Parathyroid adenoma (tissue), 2 donors: ENCODE results near the gene CKMT2.

Experiments used
- H2AFZ ChIP-seq: fragments of 300-600 bp; sonication (generic); one replicate; pipeline ENCODE4 v1.7.0; 2017; ENCODE audit warnings: antibody characterized with exemption, mild to moderate bottlenecking
- H3K27ac ChIP-seq: fragments of 300-600 bp; sonication (generic); one replicate; pipeline ENCODE4 v1.7.0; 2017
- H3K27me3 ChIP-seq: fragments of 300-600 bp; sonication (generic); one replicate; pipeline ENCODE4 v1.7.0; 2017; ENCODE audit warnings: low read length; ENCODE audit not compliant: control insufficient read depth, insufficient read depth
- H3K36me3 ChIP-seq: fragments of 300-600 bp; sonication (generic); one replicate; pipeline ENCODE4 v1.7.0; 2017; ENCODE audit warnings: low read length; ENCODE audit not compliant: control insufficient read depth, insufficient read depth
- H3K4me1 ChIP-seq: fragments of 300-600 bp; sonication (generic); one replicate; pipeline ENCODE4 v1.7.0; 2017; ENCODE audit warnings: control low read depth
- H3K4me2 ChIP-seq: fragments of 300-600 bp; sonication (generic); one replicate; pipeline ENCODE4 v1.7.0; 2017; ENCODE audit warnings: low read length
- H3K4me3 ChIP-seq: fragments of 300-600 bp; sonication (generic); one replicate; pipeline ENCODE4 v1.7.0; 2017; ENCODE audit warnings: low read depth, low read length
- H3K79me2 ChIP-seq: fragments of 300-600 bp; sonication (generic); one replicate; pipeline ENCODE4 v1.7.0; 2017; ENCODE audit warnings: control low read depth
- H3K9ac ChIP-seq: fragments of 300-600 bp; sonication (generic); one replicate; pipeline ENCODE4 v1.7.0; 2017; ENCODE audit warnings: mild to moderate bottlenecking
- H3K9me3 ChIP-seq: fragments of 300-600 bp; sonication (generic); one replicate; pipeline ENCODE4 v1.7.0; 2017; ENCODE audit warnings: low read length; ENCODE audit not compliant: control insufficient read depth
- CTCF ChIP-seq: fragments of 300-600 bp; sonication (generic); IDR thresholded peaks from one replicate; pipeline ENCODE4 v1.7.0; 2017; ENCODE audit warnings: antibody characterized with exemption, mild to moderate bottlenecking
- donor health status: primary hyperparathyroidism.

Gene CKMT2

GRCh38 chr5:81247441-81247972 is 14.4 kb downstream of the CKMT2 start:
- Histone ChIP-seq H3K36me3 (no peaks in the 10 kb centered on the region), H3K9ac (no peak overlapping the region), H3K4me1 (peaks cover 4% of the 10 kb centered on the region), H3K4me2 (no peak overlapping the region), H2AFZ (no peak overlapping the region), H3K4me3 (no peak overlapping the region), H3K79me2 (no peaks in the 10 kb centered on the region), H3K9me3 (no peaks in the 10 kb centered on the region), H3K27ac (no peak overlapping the region), H3K27me3 (no peaks in the 10 kb centered on the region)
- no peak for TF ChIP-seq CTCF

- H3K9ac ChIP-seq = no peak overlapping the region
- no peak for TF ChIP-seq CTCF
- H3K9me3 ChIP-seq = no peaks in the 10 kb centered on the region
- no peak overlapping the region for H3K27ac ChIP-seq
- H3K4me3 ChIP-seq = no peak overlapping the region
- H3K4me2 ChIP-seq = no peak overlapping the region
- H3K36me3 ChIP-seq = no peaks in the 10 kb centered on the region
- no peaks in the 10 kb centered on the region for H3K4me1 ChIP-seq
- H2AFZ ChIP-seq = no peak overlapping the region
- no peaks in the 10 kb centered on the region for H3K27me3 ChIP-seq
- H3K79me2 ChIP-seq = no peaks in the 10 kb centered on the region
These were observed 16.1 kb downstream of the CKMT2 start for GRCh38 chr5:81249240-81249639.

GRCh38 chr5:81250004-81250403 is 16.9 kb downstream of the CKMT2 start:
- TF ChIP-seq CTCF = no peak
- H3K9me3 ChIP-seq = no peaks in the 10 kb centered on the region
- H3K79me2 ChIP-seq = no peaks in the 10 kb centered on the region
- H3K4me1 ChIP-seq = no peaks in the 10 kb centered on the region
- no peak overlapping the region for H2AFZ ChIP-seq
- H3K4me3 ChIP-seq = no peak overlapping the region
- H3K36me3 ChIP-seq = no peaks in the 10 kb centered on the region
- H3K9ac ChIP-seq = no peak overlapping the region
- H3K27ac ChIP-seq = no peak overlapping the region
- no peaks in the 10 kb centered on the region for H3K27me3 ChIP-seq
- no peak overlapping the region for H3K4me2 ChIP-seq

- no peak overlapping the region for H3K4me3 ChIP-seq
- no peak overlapping the region for H2AFZ ChIP-seq
- no peaks in the 10 kb centered on the region for H3K36me3 ChIP-seq
- H3K4me1 ChIP-seq = no peaks in the 10 kb centered on the region
- no peak overlapping the region for H3K27ac ChIP-seq
- no peak overlapping the region for H3K9ac ChIP-seq
- TF ChIP-seq CTCF = no peak
- no peaks in the 10 kb centered on the region for H3K9me3 ChIP-seq
- H3K27me3 ChIP-seq = no peaks in the 10 kb centered on the region
- no peak overlapping the region for H3K4me2 ChIP-seq
- H3K79me2 ChIP-seq = no peaks in the 10 kb centered on the region
These were observed 18.8 kb downstream of the CKMT2 start for GRCh38 chr5:81251922-81252321.

GRCh38 chr5:81252904-81253303 is 19.8 kb downstream of the CKMT2 start:
- Histone ChIP-seq H3K4me2 (no peak overlapping the region), H3K4me1 (no peaks in the 10 kb centered on the region), H3K79me2 (no peaks in the 10 kb centered on the region), H2AFZ (no peak overlapping the region), H3K36me3 (no peaks in the 10 kb centered on the region), H3K4me3 (no peak overlapping the region), H3K27ac (no peak overlapping the region), H3K27me3 (no peaks in the 10 kb centered on the region), H3K9me3 (no peaks in the 10 kb centered on the region), H3K9ac (no peak overlapping the region)
- no peak for TF ChIP-seq CTCF
